CD4-positive, CD25-positive, alpha-beta regulatory T cell (primary cell): ENCODE data around the gene LOC101059915.
A peak's percentile ranks its signal among the peaks of the same experiment; 100 is the strongest.

Experiments used
- ATAC-seq, 2 donors: fragments of 150-1000 bp; cut with Tn5 transposase; one replicate each; pipeline ENCODE4 v1.10.0; 2021; ENCODE audit warnings: low read depth in 2 of 2, moderate number of reproducible peaks in 2 of 2, moderate library complexity in 1 of 2
- DNase-seq, 3 donors: peaks; one replicate each; pipeline versions ENCODE4 v3.0.0 to v3.0.0-alpha.2; 2012 to 2022; ENCODE audit warnings: mixed read lengths in 1 of 3
- H3K27ac ChIP-seq: one replicate; pipeline ENCODE4 v1.7.0; 2013; ENCODE audit warnings: mild to moderate bottlenecking, low read length; ENCODE audit not compliant: insufficient read depth, poor library complexity, severe bottlenecking
- H3K27me3 ChIP-seq: one replicate; pipeline ENCODE4 v1.7.0; 2013; ENCODE audit warnings: low read length; ENCODE audit not compliant: control insufficient read depth, insufficient read depth
- H3K36me3 ChIP-seq: one replicate; pipeline ENCODE4 v1.7.0; 2013; ENCODE audit warnings: mild to moderate bottlenecking, low read length, moderate library complexity; ENCODE audit not compliant: control insufficient read depth, insufficient read depth
- H3K4me1 ChIP-seq: 2 replicates; pipeline ENCODE4 v1.7.0; 2013; ENCODE audit warnings: mild to moderate bottlenecking, low read length; ENCODE audit not compliant: insufficient read depth, control insufficient read depth, poor library complexity, severe bottlenecking
- H3K4me3 ChIP-seq: one replicate; pipeline ENCODE4 v1.7.0; 2013; ENCODE audit warnings: low read depth, mild to moderate bottlenecking, low read length, moderate library complexity
- H3K9me3 ChIP-seq, 2 experiments: 1 replicate in 1 of 2; 2 replicates in 1 of 2; pipeline ENCODE4 v1.7.0; 2013; ENCODE audit warnings: low read length in 2 of 2, mild to moderate bottlenecking in 1 of 2, moderate library complexity in 1 of 2; ENCODE audit not compliant: control insufficient read depth in 2 of 2
- H3K27ac Mint-ChIP-seq, 3 donors: one replicate each; pipeline ENCODE4 v1.8.0; 2020 to 2022; ENCODE audit warnings: mild to moderate bottlenecking in 3 of 3, mixed read lengths in 3 of 3, moderate library complexity in 2 of 3
- H3K27me3 Mint-ChIP-seq: one replicate; pipeline ENCODE4 v1.8.0; 2022; ENCODE audit warnings: mild to moderate bottlenecking, mixed read lengths
- H3K36me3 Mint-ChIP-seq: one replicate; pipeline ENCODE4 v1.8.0; 2020; ENCODE audit warnings: mixed read lengths
- H3K4me1 Mint-ChIP-seq, 4 donors: one replicate each; pipeline ENCODE4 v1.8.0; 2020 to 2022; ENCODE audit warnings: mixed read lengths in 4 of 4, mild to moderate bottlenecking in 1 of 4
- H3K4me3 Mint-ChIP-seq, 4 donors: one replicate each; pipeline ENCODE4 v1.8.0; 2020 to 2022; ENCODE audit warnings: mild to moderate bottlenecking in 4 of 4, mixed read lengths in 4 of 4, moderate library complexity in 3 of 4
- H3K9me3 Mint-ChIP-seq, 7 donors: one replicate each; pipeline ENCODE4 v1.8.0; 2020 to 2022; ENCODE audit warnings: mixed read lengths in 7 of 7, mild to moderate bottlenecking in 3 of 7, moderate library complexity in 2 of 7

LOC101059915 gene

DNA sequence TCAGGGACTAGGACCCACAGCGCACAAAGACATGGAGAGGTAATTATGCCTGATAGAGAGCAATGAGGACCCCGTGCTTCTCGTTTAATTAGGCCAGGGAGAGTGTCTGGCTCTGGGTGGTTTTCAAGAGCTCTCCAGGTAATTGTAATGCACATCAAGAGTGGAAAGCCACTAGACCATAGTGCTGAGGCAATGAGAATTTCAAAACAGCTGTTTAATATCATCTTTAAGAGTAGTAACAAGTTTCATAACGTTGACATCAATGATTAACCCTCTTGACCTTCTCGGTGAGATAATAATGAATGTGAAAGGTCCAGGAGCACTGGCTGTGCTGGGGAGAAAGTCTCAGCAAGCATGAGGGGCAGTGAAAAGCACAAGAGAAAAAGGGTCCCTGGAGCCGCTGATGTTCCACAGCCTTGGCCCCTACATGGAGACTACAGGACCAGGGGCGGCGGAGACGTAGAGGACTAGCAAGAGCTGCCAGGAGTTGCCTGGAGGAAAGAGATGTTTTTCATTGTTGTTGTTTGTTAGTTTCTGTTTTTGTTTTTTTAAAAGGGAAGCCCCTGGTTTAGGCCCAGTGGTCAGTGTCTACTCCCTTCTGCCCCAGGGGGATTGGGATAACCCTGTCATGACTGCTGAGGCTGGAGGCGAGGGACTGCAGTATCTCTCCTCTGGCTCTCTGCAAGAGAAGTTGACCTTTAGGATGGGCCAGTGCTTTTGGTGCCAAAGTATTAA lies 34.3 kb upstream of the LOC101059915 start:
- Histone ChIP-seq H3K4me1 (peaks cover 18% of the 10 kb centered on the region), H3K4me3 (no peak overlapping the region), H3K9me3 (no peaks in the 10 kb centered on the region), H3K27me3 (no peaks in the 10 kb centered on the region), H3K36me3 (no peaks in the 10 kb centered on the region), H3K27ac (no peak overlapping the region)
- H3K36me3 Mint-ChIP-seq = no peaks in the 10 kb centered on the region
- no peak for DNase-seq
- no peak for ATAC-seq
- H3K27me3 Mint-ChIP-seq = no peaks in the 10 kb centered on the region
- no peaks in the 10 kb centered on the region for H3K9me3 Mint-ChIP-seq
- no peak overlapping the region for H3K4me3 Mint-ChIP-seq
- H3K27ac Mint-ChIP-seq = peak overlapping the region in 1 of 3 donors; percentile 56
- H3K4me1 Mint-ChIP-seq = peaks cover 0 to 13% (median 2%) of the 10 kb centered on the region in 4 donors

DNA sequence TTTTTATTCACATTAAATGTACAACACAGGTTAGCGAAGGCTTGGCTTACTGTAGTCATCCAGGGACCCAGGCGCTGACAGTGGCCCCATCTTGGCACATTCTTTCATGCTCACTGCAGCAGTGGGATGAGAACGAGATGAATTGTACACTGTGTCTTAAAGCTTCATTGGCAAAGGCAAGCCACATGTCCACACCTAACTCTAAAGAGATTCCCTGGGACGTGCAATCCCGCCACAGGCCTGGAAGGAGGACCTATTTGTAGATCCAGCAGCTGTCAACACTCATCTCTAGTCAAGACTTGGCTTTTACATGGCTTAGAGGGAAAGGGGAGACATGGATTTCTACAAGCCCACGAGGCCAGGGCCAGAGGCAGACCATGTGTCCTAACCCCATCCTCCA lies 33.0 kb upstream of the LOC101059915 start:
- no peaks in the 10 kb centered on the region for H3K36me3 ChIP-seq
- DNase-seq (no peak), ATAC-seq (no peak)
- Mint-ChIP-seq H3K4me3 (no peak overlapping the region), H3K27ac (no peak overlapping the region), H3K9me3 (no peaks in the 10 kb centered on the region), H3K27me3 (no peaks in the 10 kb centered on the region), H3K4me1 (peaks cover 0 to 13% (median 2%) of the 10 kb centered on the region in 4 donors), H3K36me3 (no peaks in the 10 kb centered on the region)
- no peak overlapping the region for H3K27ac ChIP-seq
- no peak overlapping the region for H3K4me3 ChIP-seq
- no peaks in the 10 kb centered on the region for H3K27me3 ChIP-seq
- peaks cover 30% of the 10 kb centered on the region for H3K4me1 ChIP-seq
- no peaks in the 10 kb centered on the region for H3K9me3 ChIP-seq

DNA sequence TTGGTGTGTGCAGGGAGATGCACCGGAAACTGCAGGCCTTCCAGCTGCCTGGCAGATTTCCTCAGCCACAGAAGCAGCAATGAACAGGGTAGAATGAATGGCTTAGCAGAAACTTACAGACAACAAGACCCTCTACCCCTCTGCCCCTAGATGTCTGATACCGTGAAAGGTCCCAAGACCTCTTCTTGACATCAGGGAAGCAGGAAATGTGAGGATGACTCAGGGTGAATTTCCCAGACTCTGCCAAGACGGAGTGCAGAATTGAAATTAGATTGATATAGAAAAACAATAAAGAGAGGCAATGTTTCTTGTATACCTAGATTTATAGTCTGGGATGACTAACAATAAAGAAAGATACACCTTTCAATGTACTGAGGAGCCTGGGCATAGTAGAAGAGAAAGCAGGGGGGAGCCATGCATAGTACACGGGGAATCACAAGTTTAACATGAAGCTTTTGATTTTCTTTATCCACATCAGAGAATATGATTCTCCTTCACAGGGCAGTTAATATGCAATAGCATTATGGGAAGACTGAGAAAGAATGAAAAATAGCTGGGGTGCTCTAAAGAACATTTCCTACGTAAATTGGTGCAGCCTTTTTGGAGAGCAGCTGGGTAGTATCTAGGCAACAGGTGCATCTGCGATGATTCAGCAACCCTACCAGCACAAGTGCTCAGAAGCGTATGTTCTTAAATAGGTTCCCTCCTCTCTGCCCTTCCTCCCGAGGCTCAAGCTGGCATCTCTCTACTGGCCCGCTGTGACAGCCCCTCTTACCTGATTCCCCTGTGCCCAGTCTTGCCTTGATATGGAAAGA lies 30.7 kb upstream of the LOC101059915 start:
- ATAC-seq (peak; percentile 74 to 77), DNase-seq (peak in 1 of 3 donors; percentile 61)
- H3K9me3 ChIP-seq = no peaks in the 10 kb centered on the region
- no peak overlapping the region for H3K4me3 Mint-ChIP-seq
- no peaks in the 10 kb centered on the region for H3K36me3 ChIP-seq
- H3K27me3 ChIP-seq = no peaks in the 10 kb centered on the region
- H3K4me1 ChIP-seq = peaks cover 39% of the 10 kb centered on the region
- peak overlapping the region in 2 of 3 donors; percentile 56 to 59 for H3K27ac Mint-ChIP-seq
- H3K9me3 Mint-ChIP-seq = no peaks in the 10 kb centered on the region
- H3K27ac ChIP-seq = peak overlapping the region; percentile 60
- no peaks in the 10 kb centered on the region for H3K36me3 Mint-ChIP-seq
- no peak overlapping the region for H3K4me3 ChIP-seq
- peaks cover 0 to 20% (median 4%) of the 10 kb centered on the region in 4 donors for H3K4me1 Mint-ChIP-seq
- no peaks in the 10 kb centered on the region for H3K27me3 Mint-ChIP-seq

DNA sequence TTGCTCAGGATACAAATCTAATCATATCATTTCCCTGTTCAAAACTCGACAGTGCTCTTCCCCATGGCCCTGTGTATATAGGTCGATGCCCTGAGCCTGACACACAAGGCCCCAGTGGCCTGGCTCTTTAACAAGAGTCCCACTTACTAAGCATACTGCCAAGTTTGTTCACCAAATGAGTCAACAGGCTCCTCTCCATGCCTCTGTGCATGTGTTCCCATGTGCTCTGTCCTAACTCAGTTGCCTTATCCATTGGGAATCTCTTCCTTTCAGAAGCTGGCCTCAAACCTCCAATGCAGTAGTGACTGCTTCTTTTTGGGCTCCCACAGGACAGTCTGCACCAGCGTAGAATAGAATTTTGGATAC lies 30.1 kb upstream of the LOC101059915 start:
- H3K27ac Mint-ChIP-seq = peak overlapping the region in 2 of 3 donors; percentile 56 to 59
- Histone ChIP-seq H3K9me3 (no peaks in the 10 kb centered on the region), H3K4me1 (peaks cover 39% of the 10 kb centered on the region), H3K4me3 (no peak overlapping the region), H3K27me3 (no peaks in the 10 kb centered on the region), H3K27ac (peak overlapping the region; percentile 60), H3K36me3 (no peaks in the 10 kb centered on the region)
- H3K4me1 Mint-ChIP-seq = peaks cover 0 to 22% (median 4%) of the 10 kb centered on the region in 4 donors
- H3K9me3 Mint-ChIP-seq = no peaks in the 10 kb centered on the region
- no peaks in the 10 kb centered on the region for H3K27me3 Mint-ChIP-seq
- DNase-seq (no peak), ATAC-seq (peak in 1 of 2 donors; percentile 27)
- H3K4me3 Mint-ChIP-seq = peak overlapping the region in 1 of 4 donors; percentile 37
- no peaks in the 10 kb centered on the region for H3K36me3 Mint-ChIP-seq

DNA sequence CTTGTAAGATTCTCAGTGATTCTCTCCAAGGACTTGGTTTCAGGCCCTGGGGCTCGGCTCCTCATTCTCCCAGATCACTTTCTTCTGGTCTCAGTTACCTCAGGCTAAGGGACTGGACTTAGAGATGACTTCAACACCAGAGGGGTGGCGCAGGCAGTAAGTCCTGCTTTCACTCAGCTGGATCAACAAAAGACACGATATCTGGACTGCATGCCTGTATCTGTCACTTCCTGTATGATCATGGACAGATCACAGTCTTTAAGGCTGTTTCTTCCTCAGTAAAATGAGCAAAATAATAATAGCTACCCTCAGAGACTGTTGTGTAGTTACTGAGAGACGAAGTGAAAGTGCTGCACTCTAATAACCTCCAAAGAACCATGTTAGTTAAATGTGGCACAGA lies 29.5 kb upstream of the LOC101059915 start:
- peak overlapping the region; percentile 60 for H3K27ac ChIP-seq
- no peaks in the 10 kb centered on the region for H3K9me3 ChIP-seq
- Mint-ChIP-seq H3K4me1 (peaks cover 0 to 22% (median 7%) of the 10 kb centered on the region in 4 donors), H3K9me3 (no peaks in the 10 kb centered on the region), H3K27ac (no peak overlapping the region), H3K4me3 (no peak overlapping the region), H3K36me3 (no peaks in the 10 kb centered on the region), H3K27me3 (no peaks in the 10 kb centered on the region)
- no peaks in the 10 kb centered on the region for H3K27me3 ChIP-seq
- DNase-seq (peak in 1 of 3 donors; percentile 50), ATAC-seq (peak; percentile 39 to 52)
- peak overlapping the region; percentile 67 for H3K4me3 ChIP-seq
- peaks cover 39% of the 10 kb centered on the region for H3K4me1 ChIP-seq
- no peaks in the 10 kb centered on the region for H3K36me3 ChIP-seq

DNA sequence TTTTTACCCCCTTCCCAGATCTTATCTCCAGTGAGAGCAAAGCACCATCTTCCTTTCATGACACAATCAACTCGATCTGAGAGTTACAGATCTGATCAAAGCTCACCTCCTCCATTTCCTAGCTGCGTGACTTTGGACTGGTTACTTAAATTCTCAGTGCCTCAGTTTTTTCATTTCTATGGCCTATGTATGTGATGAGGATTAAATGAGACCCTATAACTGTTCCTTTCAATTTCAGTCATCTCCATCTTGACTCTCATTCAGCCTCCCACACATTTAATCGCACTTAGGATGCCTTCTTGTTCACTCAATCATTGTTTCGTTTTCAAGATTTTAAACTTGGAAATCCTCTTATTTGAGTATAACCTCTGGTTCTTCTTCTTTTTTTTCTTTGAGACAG lies 28.9 kb upstream of the LOC101059915 start:
- H3K4me3 ChIP-seq = peak overlapping the region; percentile 67
- H3K27ac ChIP-seq = peak overlapping the region; percentile 60
- H3K4me3 Mint-ChIP-seq = no peak overlapping the region
- no peaks in the 10 kb centered on the region for H3K9me3 Mint-ChIP-seq
- H3K36me3 Mint-ChIP-seq = no peaks in the 10 kb centered on the region
- H3K36me3 ChIP-seq = no peaks in the 10 kb centered on the region
- ATAC-seq (no peak), DNase-seq (peak in 1 of 3 donors; percentile 20)
- H3K9me3 ChIP-seq = no peaks in the 10 kb centered on the region
- no peaks in the 10 kb centered on the region for H3K27me3 Mint-ChIP-seq
- peaks cover 39% of the 10 kb centered on the region for H3K4me1 ChIP-seq
- H3K4me1 Mint-ChIP-seq = peaks cover 0 to 22% (median 8%) of the 10 kb centered on the region in 4 donors
- no peaks in the 10 kb centered on the region for H3K27me3 ChIP-seq
- no peak overlapping the region for H3K27ac Mint-ChIP-seq

DNA sequence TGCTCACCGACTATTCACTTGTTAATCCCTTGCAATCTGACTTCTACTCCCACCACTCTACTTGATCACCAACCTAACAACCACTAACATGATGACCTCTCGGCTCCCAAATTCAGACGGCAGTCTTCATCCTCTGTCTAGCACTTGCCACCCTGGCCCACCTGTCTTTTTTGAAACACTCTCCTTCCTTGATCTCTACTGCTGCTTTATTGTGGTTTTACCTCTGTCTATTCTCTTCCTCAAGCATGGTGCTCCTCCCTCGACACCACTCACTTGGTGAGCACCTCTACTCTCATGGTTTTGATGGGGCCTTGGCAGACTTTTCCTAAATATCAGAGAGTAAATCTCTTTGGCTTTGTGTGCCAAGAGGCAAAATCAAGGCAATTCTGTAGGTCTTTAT lies 27.3 kb upstream of the LOC101059915 start:
- H3K4me3 ChIP-seq = no peak overlapping the region
- H3K4me1 ChIP-seq = peaks cover 39% of the 10 kb centered on the region

More for the DNA sequence above, 27.3 kb upstream of the LOC101059915 start:
- Mint-ChIP-seq H3K4me1 (peaks cover 0 to 22% (median 8%) of the 10 kb centered on the region in 4 donors), H3K9me3 (no peaks in the 10 kb centered on the region), H3K27ac (no peak overlapping the region), H3K4me3 (no peak overlapping the region), H3K27me3 (no peaks in the 10 kb centered on the region), H3K36me3 (no peaks in the 10 kb centered on the region)
- H3K36me3 ChIP-seq = no peaks in the 10 kb centered on the region
- H3K27ac ChIP-seq = no peak overlapping the region
- ATAC-seq (peak in 1 of 2 donors; percentile 44), DNase-seq (peak in 1 of 3 donors; percentile 60)
- no peaks in the 10 kb centered on the region for H3K27me3 ChIP-seq
- H3K9me3 ChIP-seq = no peaks in the 10 kb centered on the region
